GM12878 (cell line): ENCODE results near the gene BTNL9. TPM values are rescaled to one million over a fixed set of nuclear protein-coding genes. Genes with fewer than 3 reads are reported as not detected.

Source experiments
- ATAC-seq: fragments of 200-7000 bp; cut with Tn5 transposase; 3 replicates; pipeline ENCODE4 v1.9.1; 2020; ENCODE audit warnings: mild to moderate bottlenecking, moderate library complexity
- BruUV-seq: library from RNA; stranded (reverse); fragments of 400-500 nt; replicated peaks from 2 replicates; lab custom pipeline; 2021; lab: Mats Ljungman, UMichigan
- CTCF ChIA-PET: fragments of 300-600 bp; sonication (Branson Sonifier 250); formaldehyde crosslinking; extraction: SDS; loops from one replicate; lab custom pipeline; 2021; ENCODE audit warnings: inconsistent platforms; lab: Yijun Ruan, JAX
- POLR2A ChIA-PET: fragments of 350-600 bp; formaldehyde crosslinking; extraction: SDS; loops from one replicate; lab custom pipeline; 2021; ENCODE audit warnings: inconsistent platforms; lab: Charles Lee
- RAD21 ChIA-PET: fragments of 300-600 bp; sonication (Branson Sonifier 250); formaldehyde crosslinking; loops from one replicate; lab custom pipeline; 2023; ENCODE audit warnings: antibody characterized with exemption; ENCODE audit not compliant: unreplicated experiment; lab: Charles Lee
- SMC1A ChIA-PET: fragments of 300-600 bp; sonication (Branson Sonifier 250); formaldehyde crosslinking; loops from one replicate; lab custom pipeline; 2023; ENCODE audit not compliant: unreplicated experiment, uncharacterized antibody; lab: Charles Lee
- DNase-seq: peaks from one replicate; pipeline ENCODE4 v3.0.0-alpha.2; 2011; ENCODE audit warnings: low read depth, low spot score
- FAIRE-seq: peaks from 3 replicates; lab custom pipeline; 2011; peaks lifted over from hg19 to GRCh38; lab: Jason Lieb, UNC
- H2AFZ ChIP-seq: 2 replicates; pipeline ENCODE4 v1.6.0; 2011; ENCODE audit warnings: low read depth, low read length, control low read depth; ENCODE audit not compliant: control insufficient read depth
- H3K27ac ChIP-seq: 2 replicates; pipeline ENCODE4 v1.5.1; 2011; ENCODE audit warnings: control low read depth; ENCODE audit not compliant: control insufficient read depth, insufficient read depth
- H3K27me3 ChIP-seq, 2 experiments: replicated peaks in 1 of 2; 2 replicates each; pipeline versions ENCODE4 v1.6.0 to v1.6.1; 2011; ENCODE audit warnings: low read length in 1 of 2; ENCODE audit not compliant: control insufficient read depth in 2 of 2, insufficient read depth in 2 of 2
- H3K36me3 ChIP-seq, 2 experiments: 2 replicates each; pipeline ENCODE4 v1.5.1; 2011; ENCODE audit warnings: low read length in 1 of 2; ENCODE audit not compliant: control insufficient read depth in 2 of 2, insufficient read depth in 2 of 2
- H3K4me1 ChIP-seq: 2 replicates; pipeline ENCODE4 v1.6.1; 2011; ENCODE audit warnings: mild to moderate bottlenecking, low read length, moderate library complexity, mixed read lengths; ENCODE audit not compliant: control insufficient read depth, insufficient read depth
- H3K4me2 ChIP-seq: 2 replicates; pipeline ENCODE4 v1.6.0; 2011; ENCODE audit warnings: control low read depth; ENCODE audit not compliant: control insufficient read depth, insufficient read depth
- H3K4me3 ChIP-seq: fragments of 200-600 bp; sonication (generic); 2 replicates; pipeline ENCODE4 v1.5.1; 2016
- H3K79me2 ChIP-seq: 2 replicates; pipeline ENCODE4 v1.6.0; 2011; ENCODE audit warnings: low read length; ENCODE audit not compliant: control insufficient read depth, insufficient read depth
- H3K9ac ChIP-seq: 2 replicates; pipeline ENCODE4 v1.8.0; 2011; ENCODE audit warnings: low read length, control low read depth, mixed read lengths; ENCODE audit not compliant: control insufficient read depth, insufficient read depth
- H3K9me3 ChIP-seq: replicated peaks from 3 replicates; pipeline ENCODE4 v1.5.1; 2011; ENCODE audit warnings: mild to moderate bottlenecking, low read length; ENCODE audit not compliant: control insufficient read depth, insufficient read depth
- H4K20me1 ChIP-seq: 2 replicates; pipeline ENCODE4 v1.6.0; 2011; ENCODE audit not compliant: control insufficient read depth, insufficient read depth
- BACH1 ChIP-seq: fragments of 450-650 bp; IDR thresholded peaks from 2 replicates; pipeline ENCODE4 v1.6.1; 2017; ENCODE audit warnings: mild to moderate bottlenecking, borderline replicate concordance
- BCL11A ChIP-seq: IDR thresholded peaks from 2 replicates; pipeline ENCODE4 v1.6.1; 2011; ENCODE audit warnings: low read depth, low read length
- CBX3 ChIP-seq: fragments of 200-600 bp; sonication (generic); IDR thresholded peaks from 2 replicates; pipeline ENCODE4 v1.6.1; 2016; ENCODE audit warnings: low read depth, borderline replicate concordance
- EGR1 ChIP-seq, 2 experiments: IDR thresholded peaks; 1 replicate in 1 of 2; 2 replicates in 1 of 2; pipeline ENCODE4 v1.6.1; 2011 to 2012; ENCODE audit warnings: low read depth in 2 of 2, low read length in 2 of 2, borderline replicate concordance in 1 of 2, mild to moderate bottlenecking in 1 of 2, moderate library complexity in 1 of 2
- KDM1A ChIP-seq: fragments of 200-600 bp; sonication (generic); IDR thresholded peaks from 2 replicates; pipeline ENCODE4 v1.6.1; 2016; ENCODE audit warnings: borderline replicate concordance
- LARP7 ChIP-seq: fragments of 450-650 bp; IDR thresholded peaks from 2 replicates; pipeline ENCODE4 v1.6.1; 2017; ENCODE audit warnings: mild to moderate bottlenecking
- MTA2 ChIP-seq: fragments of 450-650 bp; IDR thresholded peaks from 2 replicates; pipeline ENCODE4 v1.6.1; 2016; ENCODE audit warnings: low read depth, mild to moderate bottlenecking, moderate library complexity
- NR2C2 ChIP-seq: IDR thresholded peaks from 2 replicates; pipeline ENCODE4 v1.6.1; 2011; ENCODE audit warnings: borderline replicate concordance, low read depth; ENCODE audit not compliant: control insufficient read depth, insufficient read length
- WGBS: methylation state at CpG from one replicate; pipeline ENCODE4 v1.1.6; 2016; ENCODE audit warnings: low lambda C conversion rate; ENCODE audit not compliant: insufficient replicate concordance, insufficient coverage; ENCODE audit errors: missing lambda C conversion rate; 5-methylcytosine and 5-hydroxymethylcytosine counted together
- in situ Hi-C: fragments of 300-500 bp; cut with MboI; formaldehyde crosslinking; loops from 9 replicates; pipeline ENCODE4 v1.14.3; 2018; ENCODE audit warnings: mixed read lengths
- intact Hi-C: fragments of 100-400 bp; cut with micrococcal nuclease; formaldehyde crosslinking; loops from one replicate; pipeline ENCODE4 v1.14.2; 2022; ENCODE audit not compliant: unreplicated experiment
- polyA plus RNA-seq, 11 experiments: library from polyadenylated mRNA; depleted of rRNA in 4 of 11; unstranded in 6 of 11; stranded (reverse) in 5 of 11; fragments of >200 nt; fragmentation: Nextera tagmentation in 4 of 11; fragmentation: Illumina TruSeq in 1 of 11; extraction: Ambion mirVana in 4 of 11; extraction: Trizol in 1 of 11; gene quantifications; 1 replicate in 1 of 11; 2 replicates in 10 of 11; pipeline versions ENCODE4 v1.2.1 to v1.2.3, GENCODE V29; 2011 to 2016; ENCODE audit warnings: inconsistent platforms in 2 of 11, missing spikeins in 2 of 11, low read depth in 1 of 11
- total RNA-seq, 4 experiments: library from RNA; depleted of rRNA in 3 of 4; stranded (reverse); fragments of >200 nt in 3 of 4; fragmentation: Illumina TruSeq in 1 of 4; extraction: Trizol in 1 of 4; gene quantifications; 2 replicates each; pipeline versions ENCODE4 v1.2.1 to v1.2.3, GENCODE V29; 2013 to 2021
- TF ChIP-seq, protein P1 (sequence below): IDR thresholded peaks from 2 replicates; pipeline ENCODE4 v1.6.1; 2011; ENCODE audit warnings: borderline replicate concordance, low read depth, mild to moderate bottlenecking, moderate library complexity, low read length; ENCODE audit not compliant: insufficient read depth, poor library complexity, severe bottlenecking

The BTNL9 gene
- total and polyA plus RNA-seq, 10 of the 15 experiments (the other 5 are each of a cell fraction or from before 2014, with no cell fraction given): 0.01 to 16.5 (median 0.06) TPM; not detected in 5

- in situ Hi-C loops: no loop called here
- no peaks in the 10 kb centered on the region for H3K79me2 ChIP-seq
- 68% methylated on average over 8 of the region's 8 CpGs for WGBS
- H3K27ac ChIP-seq: no peak overlapping the region
- no peaks in the 10 kb centered on the region; the same call in 2 of the 3 replicates for H3K9me3 ChIP-seq
- DNase-seq: no peak
- intact Hi-C loops: no loop called here
- H3K4me1 ChIP-seq: no peaks in the 10 kb centered on the region
- H3K36me3 ChIP-seq: no peaks in the 10 kb centered on the region
- no peak overlapping the region for H3K4me2 ChIP-seq
- BruUV-seq: no TSS peak
- FAIRE-seq: no peak
- no peak for ATAC-seq
- no peak overlapping the region for H3K9ac ChIP-seq
- ChIA-PET SMC1A (no interaction called here), RAD21 (interaction anchor here (0.6 kb wide), 1 partner anchor 231 kb away, joined by 4 read pairs; no protein-coding TSS in a partner anchor), CTCF (no interaction called here), POLR2A (interaction anchor here (1.2 kb wide), 1 partner anchor 8 kb away, joined by 3 read pairs; no protein-coding TSS in a partner anchor)
- TF ChIP-seq, protein P1, sequence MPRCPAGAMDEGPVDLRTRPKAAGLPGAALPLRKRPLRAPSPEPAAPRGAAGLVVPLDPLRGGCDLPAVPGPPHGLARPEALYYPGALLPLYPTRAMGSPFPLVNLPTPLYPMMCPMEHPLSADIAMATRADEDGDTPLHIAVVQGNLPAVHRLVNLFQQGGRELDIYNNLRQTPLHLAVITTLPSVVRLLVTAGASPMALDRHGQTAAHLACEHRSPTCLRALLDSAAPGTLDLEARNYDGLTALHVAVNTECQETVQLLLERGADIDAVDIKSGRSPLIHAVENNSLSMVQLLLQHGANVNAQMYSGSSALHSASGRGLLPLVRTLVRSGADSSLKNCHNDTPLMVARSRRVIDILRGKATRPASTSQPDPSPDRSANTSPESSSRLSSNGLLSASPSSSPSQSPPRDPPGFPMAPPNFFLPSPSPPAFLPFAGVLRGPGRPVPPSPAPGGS: peak; percentile 14
- TF ChIP-seq KDM1A: no peak
- TF ChIP-seq MTA2: no peak
- TF ChIP-seq BACH1: no peak
- no peak for TF ChIP-seq CBX3
- no peak for TF ChIP-seq NR2C2
- TF ChIP-seq EGR1 (IDR thresholded peaks at IDR 0.05; ENCODE audit: borderline replicate concordance in 1 of 2, low read depth in 2 of 2, low read length in 2 of 2): no peak
- no peak for TF ChIP-seq LARP7
- TF ChIP-seq BCL11A: no peak
- no peaks in the 10 kb centered on the region for H4K20me1 ChIP-seq
- peaks cover 0 to under 1% of the 10 kb centered on the region in 2 experiments for H3K27me3 ChIP-seq
- no peak overlapping the region for H3K4me3 ChIP-seq
- H2AFZ ChIP-seq: no peak overlapping the region
Observed at GRCh38 chr5:181063514-181063913, 23.4 kb downstream of the BTNL9 start.
